HG03378 (cell line): ENCODE data around the gene CNN2.
"Not testable (repeated sequence)": the region's sequence is repeated elsewhere in the genome, so short reads cannot be mapped to it uniquely, and the experiment has no call there.

Experiments
- ATAC-seq: cut with Tn5 transposase; IDR thresholded peaks from one replicate; pipeline ENCODE4 v1.9.1; 2021; ENCODE audit warnings: mild to moderate bottlenecking, moderate library complexity; ENCODE audit not compliant: unreplicated experiment

Gene CNN2

DNA sequence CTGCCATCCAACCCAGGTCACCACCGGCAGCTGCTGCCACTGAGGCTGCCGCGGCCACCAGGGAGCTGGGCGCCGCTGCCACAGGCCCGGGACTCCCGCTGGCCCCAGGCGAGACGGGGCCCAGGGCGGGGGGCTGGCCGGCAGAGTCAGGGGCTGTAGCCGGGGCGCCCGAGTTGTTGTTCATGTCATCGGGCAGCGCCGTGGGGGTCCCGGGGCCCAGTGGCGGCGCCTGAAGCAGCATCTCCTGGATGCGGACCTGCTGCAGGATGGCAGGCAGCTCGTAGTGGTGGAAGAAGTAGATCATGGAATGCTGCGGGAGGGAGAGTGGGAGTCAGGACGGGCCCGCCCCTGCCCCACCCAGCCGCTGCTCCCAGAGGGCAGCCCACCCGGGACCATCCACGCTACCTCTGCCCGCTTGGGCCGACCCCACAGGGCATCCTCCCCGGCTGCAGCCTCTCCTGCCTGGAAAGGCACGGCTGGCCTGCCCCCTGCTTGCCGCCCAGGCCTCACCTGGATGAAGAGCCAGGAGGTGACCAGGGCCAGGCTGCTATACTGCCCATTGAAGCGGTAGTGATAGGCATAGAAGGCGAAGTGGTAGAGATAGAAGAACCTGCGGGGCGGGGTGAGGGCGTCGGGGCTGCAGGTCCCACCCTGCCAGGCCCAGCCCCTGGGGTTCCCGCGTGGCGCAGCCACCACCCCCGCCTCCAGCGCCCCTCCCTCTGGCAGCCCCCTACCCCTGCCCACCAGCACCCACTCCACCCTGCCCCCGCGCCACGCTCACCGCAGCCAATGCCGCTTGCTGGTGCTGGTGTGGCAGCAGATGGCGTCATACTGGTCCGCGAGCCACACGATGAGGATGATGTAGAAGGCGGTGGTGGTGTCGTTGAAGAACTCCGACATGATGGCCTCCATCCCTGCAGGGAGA, 15.6 kb upstream of the CNN2 start:
- ATAC-seq: no peak

- no peak for ATAC-seq
Observed at GRCh38 chr19:1011831-1012333, 14.5 kb upstream of the CNN2 start.

- no peak for ATAC-seq
Observed at GRCh38 chr19:1012334-1012733, 14.1 kb upstream of the CNN2 start.

DNA sequence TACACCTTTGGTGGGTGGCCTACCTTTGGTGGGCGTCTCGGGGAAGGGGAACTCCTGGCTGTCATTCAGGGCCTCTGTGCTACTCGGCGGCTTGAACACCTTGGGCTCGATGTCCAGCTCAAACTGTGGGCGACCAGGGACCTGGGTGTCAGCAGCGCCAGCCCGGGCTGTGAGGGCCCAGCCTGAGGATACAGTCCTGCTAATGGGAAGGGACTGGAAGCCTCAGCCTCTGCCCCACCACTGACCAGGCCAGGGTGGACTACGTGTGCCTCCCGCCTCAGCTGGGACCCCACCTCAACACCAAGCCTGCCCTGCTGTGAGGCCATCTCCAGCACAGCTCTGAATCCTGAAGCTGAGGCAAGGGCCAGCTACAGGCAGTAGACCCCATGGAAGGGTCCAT, 13.2 kb upstream of the CNN2 start:
- ATAC-seq: no peak

GRCh38 chr19:1014161-1015060, 12.0 kb upstream of the CNN2 start:
- ATAC-seq: no peak

- ATAC-seq: no peak
Observed at GRCh38 chr19:1015061-1015781, 11.2 kb upstream of the CNN2 start.

GRCh38 chr19:1015782-1016646, 10.4 kb upstream of the CNN2 start:
- ATAC-seq: no peak

DNA sequence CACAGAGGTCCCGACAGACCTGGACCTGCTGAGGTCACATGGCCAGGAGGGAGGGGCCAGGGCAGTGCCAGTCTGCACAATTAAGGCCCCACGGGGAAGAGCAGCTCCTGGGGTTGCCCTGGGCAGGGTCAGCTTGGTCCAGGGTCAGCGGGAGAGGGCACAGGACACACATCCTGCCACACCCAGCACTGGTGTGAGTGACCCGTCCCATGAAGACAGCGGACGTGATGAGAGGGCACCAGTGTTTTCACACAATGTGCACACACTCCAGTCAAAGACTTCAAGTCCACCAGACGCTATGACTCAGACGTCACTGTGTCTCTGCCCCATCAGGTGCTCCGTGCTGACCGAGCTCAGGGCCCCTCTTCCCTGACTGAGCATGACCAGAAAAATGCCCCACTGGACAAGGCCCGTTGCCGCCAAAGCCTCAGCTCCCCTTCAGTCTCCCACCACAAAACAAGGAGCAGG, 9.7 kb upstream of the CNN2 start:
- ATAC-seq: no peak

DNA sequence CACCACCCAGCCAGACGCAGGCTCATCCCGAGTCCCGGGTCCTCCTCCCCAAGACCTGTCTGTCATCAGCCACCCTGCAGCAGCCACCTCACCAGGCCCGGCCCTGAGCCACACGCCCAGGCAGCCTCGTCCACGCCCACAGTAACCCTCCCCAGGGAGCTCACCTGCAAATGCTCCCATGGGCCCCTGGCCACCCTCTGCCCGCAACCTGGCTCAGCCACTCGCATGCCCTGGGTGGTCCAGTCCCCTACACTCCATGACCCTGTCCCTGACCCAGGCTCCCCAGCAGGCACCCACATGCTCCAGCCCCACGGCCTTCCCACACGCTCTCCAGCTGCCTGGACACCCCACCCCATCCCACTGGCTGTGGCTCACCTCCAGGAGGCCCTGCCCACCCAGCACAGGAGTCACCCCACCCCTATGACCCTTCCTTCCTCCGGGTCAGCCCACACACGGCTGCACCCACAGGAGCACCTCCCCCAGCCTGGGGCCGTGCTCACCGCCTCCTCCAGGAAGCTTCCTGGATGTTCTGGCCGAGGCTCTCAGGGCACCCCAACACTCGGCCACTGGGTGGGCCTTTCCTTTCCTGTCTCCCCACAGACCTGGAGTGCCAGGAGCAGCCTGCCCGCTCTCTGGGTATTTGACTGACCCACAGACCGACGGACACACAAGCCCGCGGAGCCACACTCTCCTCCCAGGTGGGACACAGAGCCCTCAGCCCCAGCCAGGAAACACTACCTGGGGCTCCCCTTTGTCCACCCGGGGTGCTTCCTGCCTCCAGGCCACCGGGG, 9.1 kb upstream of the CNN2 start:
- no peak for ATAC-seq

DNA sequence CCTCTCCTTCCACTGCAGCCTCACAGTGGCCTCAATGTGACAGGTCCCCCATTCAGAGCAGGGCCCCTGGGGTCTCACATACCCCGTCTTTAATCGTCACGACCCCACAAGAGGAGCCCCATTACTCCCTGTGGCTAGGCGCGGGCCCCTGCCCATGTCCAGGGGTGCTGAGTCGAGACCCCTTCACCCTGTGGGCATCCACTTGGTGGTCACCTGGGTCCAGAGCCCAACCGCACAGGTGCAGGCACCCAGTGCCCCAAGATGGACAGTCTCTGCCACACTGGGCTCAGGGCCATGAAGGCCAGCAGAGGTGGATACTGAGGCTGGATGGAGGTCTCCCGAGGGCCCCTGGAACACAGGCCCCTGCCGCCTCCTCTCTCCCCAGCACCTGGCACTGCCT, 8.5 kb upstream of the CNN2 start:
- ATAC-seq: no peak

DNA sequence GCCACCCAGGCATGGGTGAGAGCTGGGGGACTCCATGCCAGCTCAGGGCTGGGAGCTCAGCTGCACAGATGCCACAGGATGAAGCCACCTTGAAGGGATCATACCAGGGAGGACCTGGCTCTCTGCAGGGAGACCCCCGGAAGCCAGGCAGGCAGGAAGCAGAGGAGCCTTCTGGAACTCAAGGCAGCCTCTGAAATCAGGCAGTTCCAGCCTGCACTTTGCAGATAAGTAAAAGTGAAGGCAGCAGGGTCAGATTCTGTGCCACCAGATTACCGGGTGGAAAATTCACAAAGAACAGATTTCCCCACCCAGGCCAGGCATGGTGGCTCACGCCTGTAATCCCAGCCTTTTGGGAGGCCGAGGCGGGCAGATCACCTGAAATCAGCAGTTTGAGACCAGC, 8.0 kb upstream of the CNN2 start:
- no peak for ATAC-seq

DNA sequence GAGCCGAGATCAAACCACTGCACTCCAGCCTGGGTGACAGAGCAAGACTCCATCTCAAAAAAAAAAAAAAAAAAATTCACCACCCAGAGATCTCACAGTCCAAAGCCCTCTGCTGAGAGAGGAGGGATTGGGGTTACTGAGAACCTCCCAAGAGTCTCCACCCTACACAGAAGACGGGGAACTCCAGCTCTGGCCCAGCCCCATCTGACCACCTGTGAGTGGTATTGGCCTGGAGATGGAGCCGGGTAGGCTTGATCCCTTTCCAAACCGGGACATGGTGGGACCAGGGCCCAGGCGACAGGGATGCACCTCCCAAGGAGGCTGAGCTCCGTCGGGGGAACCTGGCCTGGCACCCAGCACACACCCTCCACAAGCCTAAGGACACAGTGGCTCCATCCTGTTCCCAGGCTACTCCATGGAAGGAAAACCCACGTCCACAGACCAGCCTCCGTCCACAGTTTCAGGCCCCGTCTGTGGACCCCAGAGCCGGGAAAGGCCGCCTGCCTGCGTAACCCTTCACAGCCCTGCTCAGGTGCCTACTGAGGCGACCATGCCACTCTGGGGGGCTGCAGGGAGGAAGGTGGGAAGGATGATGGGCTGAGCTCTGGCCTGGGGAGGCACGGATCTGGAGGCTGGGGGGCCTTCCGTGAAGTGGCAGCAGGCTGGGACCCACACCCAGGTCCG, 7.3 kb upstream of the CNN2 start:
- no peak for ATAC-seq

GRCh38 chr19:1019616-1019961, 6.8 kb upstream of the CNN2 start:
- ATAC-seq: no peak

- no peak for ATAC-seq
Observed at GRCh38 chr19:1019980-1020867, 6.2 kb upstream of the CNN2 start.

GRCh38 chr19:1020868-1021425, 5.5 kb upstream of the CNN2 start, which contains the start of gene TMEM259:
Gene TMEM259, minus strand, starts transcription at chr19:1021123. Its CDS starts 127 bp downstream, at chr19:1020996.
- ATAC-seq: peak; percentile 69

DNA sequence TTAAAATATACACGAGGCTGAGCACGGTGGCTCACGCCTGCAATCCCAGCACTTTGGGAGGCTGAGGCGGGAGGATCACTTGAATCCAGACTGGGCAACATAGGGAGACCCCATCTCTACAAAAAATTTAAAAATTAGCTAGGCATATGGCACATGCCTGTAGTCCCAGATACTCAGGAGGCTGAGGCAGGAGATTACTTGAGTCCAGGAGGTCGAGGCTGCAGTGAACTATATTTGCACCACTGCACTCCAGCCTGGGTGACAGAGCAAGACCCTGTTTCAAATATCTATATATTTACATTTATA, 2.6 kb upstream of the CNN2 start:
- not testable (repeated sequence) for ATAC-seq

GRCh38 chr19:1025080-1025479, 1.3 kb upstream of the CNN2 start:
- not testable (repeated sequence) for ATAC-seq
